Measurements from ENCODE around the gene OSR1.

GRCh38 chr2:19365126-19365525 lies 6.7 kb upstream of the OSR1 start:
- TF ChIP-seq CTCF (IDR thresholded peaks at IDR 0.05) (no peak), POLR2A (IDR thresholded peaks at IDR 0.05) (no peak)

Data from esophagus squamous epithelium (tissue), 4 donors.